Right lobe of liver (tissue), 4 donors: Measurements from ENCODE around the gene ITPA.

Experiments used
- CTCF ChIP-seq, 4 donors: fragments of 200-600 bp in 3 of 4; fragments of 450-650 bp in 1 of 4; IDR thresholded peaks; one replicate each; pipeline versions ENCODE4 v1.5.1 to v1.8.0; 2016 to 2022; ENCODE audit warnings: antibody characterized with exemption in 4 of 4, mild to moderate bottlenecking in 2 of 4
- POLR2A ChIP-seq: fragments of 450-650 bp; IDR thresholded peaks from one replicate; pipeline ENCODE4 v1.6.1; 2017; ENCODE audit warnings: antibody characterized with exemption, mild to moderate bottlenecking
- donor health status: DM: no; HTN: no; CAD: no.
- donor health status: DM: no; HTN: no; CAD: no.
- donor health status: DM: no; HTN: yes; CAD: no.

- TF ChIP-seq CTCF (IDR thresholded peaks at IDR 0.05): no peak
- no peak for TF ChIP-seq POLR2A
Measured at GRCh38 chr20:3238616-3239025, 29.3 kb downstream of the ITPA start.
